Karpas-422 (cell line): ENCODE measurements around the gene PLXNA3. TPM values are rescaled to one million over a fixed set of nuclear protein-coding genes. Genes with fewer than 3 reads are reported as not detected.
A peak's percentile ranks its signal among the peaks of the same experiment; 100 is the strongest.

Experiments used
- DNase-seq: peaks from one replicate; pipeline ENCODE4 v3.0.0-alpha.2; 2015
- H2AFZ ChIP-seq: fragments of 200-600 bp; sonication (generic); 2 replicates; pipeline ENCODE4 v1.6.1; 2014; ENCODE audit warnings: antibody characterized with exemption, low read length, mixed read lengths
- H3K27ac ChIP-seq: fragments of 200-600 bp; sonication (generic); 2 replicates; pipeline ENCODE4 v1.5.1; 2014; ENCODE audit warnings: mild to moderate bottlenecking, low read length, moderate library complexity
- H3K27me3 ChIP-seq: fragments of 200-600 bp; sonication (generic); 2 replicates; pipeline ENCODE4 v1.6.1; 2014; ENCODE audit warnings: low read length, mixed read lengths
- H3K36me3 ChIP-seq: fragments of 200-600 bp; sonication (generic); 2 replicates; pipeline ENCODE4 v1.6.1; 2014; ENCODE audit warnings: low read length, mixed read lengths; ENCODE audit not compliant: insufficient read depth
- H3K4me1 ChIP-seq: fragments of 200-600 bp; sonication (generic); 2 replicates; pipeline ENCODE4 v1.6.1; 2014; ENCODE audit warnings: mild to moderate bottlenecking, low read length, mixed read lengths
- H3K4me2 ChIP-seq: fragments of 200-600 bp; sonication (generic); 2 replicates; pipeline ENCODE4 v1.6.1; 2014; ENCODE audit warnings: low read length, low read depth, mild to moderate bottlenecking; ENCODE audit not compliant: poor library complexity, severe bottlenecking
- H3K4me3 ChIP-seq: fragments of 200-600 bp; sonication (generic); 2 replicates; pipeline ENCODE4 v1.5.1; 2014; ENCODE audit warnings: mild to moderate bottlenecking, antibody characterized with exemption, low read length, mixed read lengths
- H3K79me2 ChIP-seq: fragments of 200-600 bp; sonication (generic); 2 replicates; pipeline ENCODE4 v1.6.1; 2014; ENCODE audit warnings: mild to moderate bottlenecking, low read length, mixed read lengths
- H3K9ac ChIP-seq: fragments of 200-600 bp; sonication (generic); 2 replicates; pipeline ENCODE4 v1.6.0; 2014; ENCODE audit warnings: low read length
- H3K9me2 ChIP-seq: fragments of 200-600 bp; sonication (generic), shearing (Covaris generic); replicated peaks from 2 replicates; pipeline ENCODE4 v1.6.0; 2014; ENCODE audit warnings: mild to moderate bottlenecking, low read length, moderate library complexity; ENCODE audit not compliant: insufficient read depth
- H3K9me3 ChIP-seq: fragments of 300-700, 200-600 bp; sonication (generic); 2 replicates; pipeline ENCODE4 v1.6.1; 2014; ENCODE audit warnings: low read length, mixed read lengths
- H4K20me1 ChIP-seq: fragments of 200-600 bp; sonication (generic); 2 replicates; pipeline ENCODE4 v1.6.1; 2014; ENCODE audit warnings: mild to moderate bottlenecking, antibody characterized with exemption, low read length, low read depth; ENCODE audit not compliant: insufficient read depth
- total RNA-seq: library from RNA; depleted of rRNA; stranded (reverse); fragments of >200 nt; shearing (Covaris generic); gene quantifications from 2 replicates; pipeline ENCODE4 v1.2.3, GENCODE V29; 2014; ENCODE audit warnings: low replicate concordance

The PLXNA3 gene
- total RNA-seq, 1 experiment from 2014 or later = 7.2 TPM

GRCh38 chrX:154444755-154445246 lies 13.3 kb upstream of the PLXNA3 start:
- Histone ChIP-seq H3K27me3 (no peaks in the 10 kb centered on the region), H3K9me2 (no peaks in the 10 kb centered on the region), H3K79me2 (peaks cover 11% of the 10 kb centered on the region), H3K4me2 (peak overlapping the region; percentile 78), H3K9me3 (no peaks in the 10 kb centered on the region), H3K36me3 (no peaks in the 10 kb centered on the region), H3K27ac (no peak overlapping the region), H2AFZ (no peak overlapping the region), H4K20me1 (no peaks in the 10 kb centered on the region), H3K4me1 (peaks cover 13% of the 10 kb centered on the region), H3K9ac (peak overlapping the region; percentile 88), H3K4me3 (peak overlapping the region; percentile 75)
- DNase-seq = no peak

GRCh38 chrX:154445776-154446175 lies 12.3 kb upstream of the PLXNA3 start:
- no peak for DNase-seq
- H3K79me2 ChIP-seq = peaks cover 11% of the 10 kb centered on the region
- no peaks in the 10 kb centered on the region for H4K20me1 ChIP-seq
- no peak overlapping the region for H3K4me3 ChIP-seq
- H3K36me3 ChIP-seq = no peaks in the 10 kb centered on the region
- no peak overlapping the region for H3K9ac ChIP-seq
- no peaks in the 10 kb centered on the region for H3K27me3 ChIP-seq
- no peak overlapping the region for H3K27ac ChIP-seq
- H3K9me3 ChIP-seq = no peaks in the 10 kb centered on the region
- no peaks in the 10 kb centered on the region for H3K9me2 ChIP-seq
- no peak overlapping the region for H3K4me2 ChIP-seq
- H2AFZ ChIP-seq = no peak overlapping the region
- peaks cover 13% of the 10 kb centered on the region for H3K4me1 ChIP-seq

DNA sequence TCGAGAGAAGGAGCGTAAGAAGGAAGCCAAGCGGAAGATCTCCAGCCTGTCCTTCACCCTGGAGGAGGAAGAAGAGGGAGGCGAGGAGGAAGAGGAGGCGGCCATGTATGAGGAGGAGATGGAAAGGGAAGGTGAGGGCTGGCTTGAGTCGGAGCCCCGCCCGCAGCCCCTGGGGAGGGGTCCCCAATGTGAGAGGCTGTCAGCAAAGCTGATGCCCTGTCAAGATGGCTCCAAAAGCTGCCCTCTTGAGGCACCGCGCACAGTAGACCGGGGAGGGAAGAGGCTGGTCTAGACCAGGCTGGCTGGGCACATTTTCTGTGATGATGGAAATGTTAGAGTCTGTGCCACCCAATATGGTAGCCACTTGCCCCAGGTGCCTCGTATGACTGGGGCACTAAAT lies 11.7 kb upstream of the PLXNA3 start:
- Histone ChIP-seq H3K9ac (no peak overlapping the region), H3K79me2 (peaks cover 11% of the 10 kb centered on the region), H3K27me3 (no peaks in the 10 kb centered on the region), H3K36me3 (no peaks in the 10 kb centered on the region), H4K20me1 (no peaks in the 10 kb centered on the region), H3K4me1 (peaks cover 13% of the 10 kb centered on the region), H3K4me3 (no peak overlapping the region), H3K4me2 (no peak overlapping the region), H3K27ac (no peak overlapping the region), H2AFZ (no peak overlapping the region), H3K9me2 (no peaks in the 10 kb centered on the region), H3K9me3 (no peaks in the 10 kb centered on the region)
- DNase-seq = no peak

DNA sequence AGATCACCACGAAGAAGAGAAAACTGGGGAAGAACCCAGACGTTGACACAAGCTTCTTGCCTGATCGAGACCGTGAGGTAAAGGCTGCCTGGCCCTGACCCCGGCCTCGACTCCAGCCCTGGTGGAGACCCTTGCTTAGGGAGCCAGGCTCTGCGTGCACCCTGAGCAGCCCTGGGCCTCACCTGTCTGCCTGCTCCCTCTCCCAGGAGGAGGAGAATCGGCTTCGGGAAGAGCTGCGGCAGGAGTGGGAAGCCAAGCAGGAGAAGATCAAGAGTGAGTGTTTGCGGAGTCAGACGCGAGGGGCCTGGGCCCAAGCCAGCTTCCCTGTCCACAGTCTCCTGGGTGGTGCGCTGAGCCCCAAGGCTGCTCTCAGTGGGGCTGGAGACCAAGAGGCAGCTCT lies 9.6 kb upstream of the PLXNA3 start:
- H3K9me3 ChIP-seq = no peaks in the 10 kb centered on the region
- no peak overlapping the region for H2AFZ ChIP-seq
- H3K4me2 ChIP-seq = no peak overlapping the region
- H4K20me1 ChIP-seq = no peaks in the 10 kb centered on the region
- peaks cover 11% of the 10 kb centered on the region for H3K79me2 ChIP-seq
- no peak overlapping the region for H3K27ac ChIP-seq
- no peaks in the 10 kb centered on the region for H3K36me3 ChIP-seq
- no peak overlapping the region for H3K9ac ChIP-seq
- peaks cover 10% of the 10 kb centered on the region for H3K4me1 ChIP-seq
- DNase-seq = no peak
- H3K9me2 ChIP-seq = no peaks in the 10 kb centered on the region
- H3K4me3 ChIP-seq = no peak overlapping the region
- no peaks in the 10 kb centered on the region for H3K27me3 ChIP-seq

DNA sequence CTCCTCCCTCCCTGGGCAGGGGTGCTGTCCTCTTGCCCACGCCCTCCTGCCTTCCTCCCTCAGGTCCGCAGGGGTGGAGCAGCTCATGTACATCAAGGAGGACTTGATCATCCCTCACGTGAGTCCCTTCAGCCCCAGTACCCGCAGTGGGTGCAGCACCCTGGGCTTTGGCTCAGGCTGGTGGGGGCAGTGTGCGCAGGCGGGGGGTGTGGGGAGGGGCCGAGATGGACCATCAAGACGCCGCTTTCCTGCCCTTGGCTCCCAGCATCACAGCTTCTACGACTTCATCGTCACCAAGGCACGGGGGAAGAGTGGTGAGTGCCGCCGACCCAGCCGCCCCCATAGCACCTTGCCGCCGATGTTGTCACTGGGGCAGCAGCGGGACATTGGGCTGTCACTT lies 8.5 kb upstream of the PLXNA3 start:
- H3K79me2 ChIP-seq = peaks cover 7% of the 10 kb centered on the region
- H2AFZ ChIP-seq = no peak overlapping the region
- peaks cover 7% of the 10 kb centered on the region for H3K4me1 ChIP-seq
- no peaks in the 10 kb centered on the region for H3K9me3 ChIP-seq
- no peak overlapping the region for H3K9ac ChIP-seq
- H3K27me3 ChIP-seq = no peaks in the 10 kb centered on the region
- H4K20me1 ChIP-seq = no peaks in the 10 kb centered on the region
- no peak overlapping the region for H3K4me2 ChIP-seq
- no peaks in the 10 kb centered on the region for H3K36me3 ChIP-seq
- H3K4me3 ChIP-seq = no peak overlapping the region
- no peaks in the 10 kb centered on the region for H3K9me2 ChIP-seq
- no peak for DNase-seq
- no peak overlapping the region for H3K27ac ChIP-seq

DNA sequence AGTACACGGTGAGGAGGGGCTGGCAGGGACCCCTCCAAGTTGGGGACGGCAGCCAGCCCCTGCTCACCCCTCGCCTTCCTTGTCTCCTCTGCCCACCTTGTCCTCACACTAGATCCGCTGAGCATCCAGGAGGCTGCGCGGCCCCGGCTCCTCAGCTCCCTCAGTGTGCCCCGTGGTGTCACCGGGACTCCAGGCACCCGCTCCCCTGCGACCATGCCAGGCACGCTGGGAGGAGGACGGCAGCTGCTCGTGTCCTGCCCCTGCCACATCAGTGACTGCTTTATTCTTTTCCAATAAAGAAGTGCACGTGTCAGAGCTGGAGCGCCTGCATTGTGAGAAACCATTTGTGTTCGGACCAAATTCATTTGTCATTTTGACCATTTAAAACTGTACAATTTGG lies 7.8 kb upstream of the PLXNA3 start:
- Histone ChIP-seq H3K4me2 (no peak overlapping the region), H3K4me1 (no peaks in the 10 kb centered on the region; the same call in 1 of the 2 replicates), H4K20me1 (no peaks in the 10 kb centered on the region), H3K9me3 (no peaks in the 10 kb centered on the region), H3K27ac (no peak overlapping the region), H3K36me3 (no peaks in the 10 kb centered on the region), H3K9me2 (no peaks in the 10 kb centered on the region), H3K27me3 (no peaks in the 10 kb centered on the region), H3K4me3 (no peak overlapping the region), H2AFZ (no peak overlapping the region), H3K9ac (no peak overlapping the region), H3K79me2 (peaks cover under 1% of the 10 kb centered on the region; the same call in 1 of the 2 replicates)
- DNase-seq = no peak

GRCh38 chrX:154452823-154453222 lies 5.3 kb upstream of the PLXNA3 start:
- Histone ChIP-seq H3K4me2 (no peak overlapping the region), H3K36me3 (no peaks in the 10 kb centered on the region), H3K4me1 (no peaks in the 10 kb centered on the region), H4K20me1 (no peaks in the 10 kb centered on the region), H3K27me3 (no peaks in the 10 kb centered on the region), H3K79me2 (no peaks in the 10 kb centered on the region), H3K27ac (no peak overlapping the region), H3K9me2 (no peaks in the 10 kb centered on the region), H2AFZ (no peak overlapping the region), H3K4me3 (no peak overlapping the region), H3K9me3 (no peaks in the 10 kb centered on the region), H3K9ac (no peak overlapping the region)
- no peak for DNase-seq

GRCh38 chrX:154457491-154458115 lies 478 bp upstream of the PLXNA3 start:
- H3K4me1 ChIP-seq = peaks cover 6% of the 10 kb centered on the region
- peaks cover 6% of the 10 kb centered on the region; the same call in 1 of the 2 replicates for H3K79me2 ChIP-seq
- H3K27ac ChIP-seq = no peak overlapping the region
- no peaks in the 10 kb centered on the region for H3K9me3 ChIP-seq
- no peaks in the 10 kb centered on the region for H3K36me3 ChIP-seq
- no peaks in the 10 kb centered on the region for H3K27me3 ChIP-seq
- H2AFZ ChIP-seq = no peak overlapping the region
- H3K9ac ChIP-seq = peak overlapping the region; percentile 74; the same call in 1 of the 2 replicates
- peak overlapping the region; percentile 81; the same call in 1 of the 2 replicates for H3K4me3 ChIP-seq
- H3K4me2 ChIP-seq = peak overlapping the region; percentile 44
- H4K20me1 ChIP-seq = no peaks in the 10 kb centered on the region
- DNase-seq = peak; percentile 74
- no peaks in the 10 kb centered on the region for H3K9me2 ChIP-seq
